Measurements from ENCODE around the gene KHK.

DNA sequence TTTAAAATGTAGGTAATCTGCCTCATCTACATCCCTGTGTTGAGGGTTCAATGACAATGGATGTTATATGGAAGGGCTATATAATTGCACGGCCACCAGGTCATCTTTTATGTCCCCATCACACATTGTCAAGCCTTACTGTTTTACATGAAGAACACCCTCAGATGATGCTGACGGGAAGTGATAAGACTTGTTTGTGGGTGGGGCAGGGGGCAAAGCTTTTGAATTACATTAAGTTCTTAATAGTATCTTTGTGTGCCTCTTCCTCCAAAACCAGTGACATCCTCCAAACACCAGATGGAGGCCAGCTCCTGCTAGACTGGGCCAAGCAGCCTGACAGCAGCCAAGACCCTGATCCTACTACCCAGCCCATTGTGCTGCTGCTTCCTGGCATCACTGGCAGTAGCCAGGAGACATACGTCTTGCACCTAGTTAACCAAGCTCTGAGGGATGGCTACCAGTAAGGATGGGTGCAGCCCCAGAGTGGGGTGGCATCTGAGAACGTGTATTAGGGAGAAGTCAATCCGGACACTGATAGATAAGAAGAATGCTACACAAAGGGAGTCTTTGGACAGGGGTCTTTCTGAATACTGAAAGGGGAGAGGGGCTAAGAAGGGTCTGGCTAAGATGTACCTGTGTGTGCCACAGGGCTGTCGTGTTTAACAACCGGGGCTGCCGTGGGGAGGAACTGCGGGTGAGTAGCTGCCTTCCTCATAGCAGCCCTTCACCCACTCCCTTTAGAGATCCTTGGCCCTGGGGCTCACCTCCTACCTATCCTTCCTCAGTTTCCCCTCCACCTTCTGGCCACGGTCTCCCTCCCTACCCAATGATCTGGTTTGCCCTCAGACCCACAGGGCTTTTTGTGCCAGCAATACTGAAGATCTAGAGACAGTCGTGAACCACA lies 42.3 kb downstream of the KHK start:
- TF ChIP-seq, protein P1, sequence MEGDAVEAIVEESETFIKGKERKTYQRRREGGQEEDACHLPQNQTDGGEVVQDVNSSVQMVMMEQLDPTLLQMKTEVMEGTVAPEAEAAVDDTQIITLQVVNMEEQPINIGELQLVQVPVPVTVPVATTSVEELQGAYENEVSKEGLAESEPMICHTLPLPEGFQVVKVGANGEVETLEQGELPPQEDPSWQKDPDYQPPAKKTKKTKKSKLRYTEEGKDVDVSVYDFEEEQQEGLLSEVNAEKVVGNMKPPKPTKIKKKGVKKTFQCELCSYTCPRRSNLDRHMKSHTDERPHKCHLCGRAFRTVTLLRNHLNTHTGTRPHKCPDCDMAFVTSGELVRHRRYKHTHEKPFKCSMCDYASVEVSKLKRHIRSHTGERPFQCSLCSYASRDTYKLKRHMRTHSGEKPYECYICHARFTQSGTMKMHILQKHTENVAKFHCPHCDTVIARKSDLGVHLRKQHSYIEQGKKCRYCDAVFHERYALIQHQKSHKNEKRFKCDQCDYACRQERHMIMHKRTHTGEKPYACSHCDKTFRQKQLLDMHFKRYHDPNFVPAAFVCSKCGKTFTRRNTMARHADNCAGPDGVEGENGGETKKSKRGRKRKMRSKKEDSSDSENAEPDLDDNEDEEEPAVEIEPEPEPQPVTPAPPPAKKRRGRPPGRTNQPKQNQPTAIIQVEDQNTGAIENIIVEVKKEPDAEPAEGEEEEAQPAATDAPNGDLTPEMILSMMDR (IDR thresholded peaks at IDR 0.05): no peak
- TF ChIP-seq, protein P2, sequence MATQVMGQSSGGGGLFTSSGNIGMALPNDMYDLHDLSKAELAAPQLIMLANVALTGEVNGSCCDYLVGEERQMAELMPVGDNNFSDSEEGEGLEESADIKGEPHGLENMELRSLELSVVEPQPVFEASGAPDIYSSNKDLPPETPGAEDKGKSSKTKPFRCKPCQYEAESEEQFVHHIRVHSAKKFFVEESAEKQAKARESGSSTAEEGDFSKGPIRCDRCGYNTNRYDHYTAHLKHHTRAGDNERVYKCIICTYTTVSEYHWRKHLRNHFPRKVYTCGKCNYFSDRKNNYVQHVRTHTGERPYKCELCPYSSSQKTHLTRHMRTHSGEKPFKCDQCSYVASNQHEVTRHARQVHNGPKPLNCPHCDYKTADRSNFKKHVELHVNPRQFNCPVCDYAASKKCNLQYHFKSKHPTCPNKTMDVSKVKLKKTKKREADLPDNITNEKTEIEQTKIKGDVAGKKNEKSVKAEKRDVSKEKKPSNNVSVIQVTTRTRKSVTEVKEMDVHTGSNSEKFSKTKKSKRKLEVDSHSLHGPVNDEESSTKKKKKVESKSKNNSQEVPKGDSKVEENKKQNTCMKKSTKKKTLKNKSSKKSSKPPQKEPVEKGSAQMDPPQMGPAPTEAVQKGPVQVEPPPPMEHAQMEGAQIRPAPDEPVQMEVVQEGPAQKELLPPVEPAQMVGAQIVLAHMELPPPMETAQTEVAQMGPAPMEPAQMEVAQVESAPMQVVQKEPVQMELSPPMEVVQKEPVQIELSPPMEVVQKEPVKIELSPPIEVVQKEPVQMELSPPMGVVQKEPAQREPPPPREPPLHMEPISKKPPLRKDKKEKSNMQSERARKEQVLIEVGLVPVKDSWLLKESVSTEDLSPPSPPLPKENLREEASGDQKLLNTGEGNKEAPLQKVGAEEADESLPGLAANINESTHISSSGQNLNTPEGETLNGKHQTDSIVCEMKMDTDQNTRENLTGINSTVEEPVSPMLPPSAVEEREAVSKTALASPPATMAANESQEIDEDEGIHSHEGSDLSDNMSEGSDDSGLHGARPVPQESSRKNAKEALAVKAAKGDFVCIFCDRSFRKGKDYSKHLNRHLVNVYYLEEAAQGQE (IDR thresholded peaks at IDR 0.05; ENCODE audit: insufficient read depth in 1 of 2, low read depth in 2 of 2, low read length in 1 of 2): no peak
- TF ChIP-seq POLR2AphosphoS5 (IDR thresholded peaks at IDR 0.05; ENCODE audit: low read depth, low read length) (no peak; the same call in 1 of the 2 replicates), SIN3A (IDR thresholded peaks at IDR 0.05; ENCODE audit: borderline replicate concordance, insufficient read depth, low read depth, low read length) (no peak)

All from Panc1 (cell line).